Stimulated activated naive CD4-positive, alpha-beta T cell (primary cell): Measurements from ENCODE around the gene MRPS17.
"Not testable (repeated sequence)": the region's sequence is repeated elsewhere in the genome, so short reads cannot be mapped to it uniquely, and the experiment has no call there.

Experiments used
- DNase-seq, 6 experiments: peaks; one replicate each; lab custom pipeline; 2025; lab: John Stamatoyannopoulos, UW

MRPS17 gene

DNA sequence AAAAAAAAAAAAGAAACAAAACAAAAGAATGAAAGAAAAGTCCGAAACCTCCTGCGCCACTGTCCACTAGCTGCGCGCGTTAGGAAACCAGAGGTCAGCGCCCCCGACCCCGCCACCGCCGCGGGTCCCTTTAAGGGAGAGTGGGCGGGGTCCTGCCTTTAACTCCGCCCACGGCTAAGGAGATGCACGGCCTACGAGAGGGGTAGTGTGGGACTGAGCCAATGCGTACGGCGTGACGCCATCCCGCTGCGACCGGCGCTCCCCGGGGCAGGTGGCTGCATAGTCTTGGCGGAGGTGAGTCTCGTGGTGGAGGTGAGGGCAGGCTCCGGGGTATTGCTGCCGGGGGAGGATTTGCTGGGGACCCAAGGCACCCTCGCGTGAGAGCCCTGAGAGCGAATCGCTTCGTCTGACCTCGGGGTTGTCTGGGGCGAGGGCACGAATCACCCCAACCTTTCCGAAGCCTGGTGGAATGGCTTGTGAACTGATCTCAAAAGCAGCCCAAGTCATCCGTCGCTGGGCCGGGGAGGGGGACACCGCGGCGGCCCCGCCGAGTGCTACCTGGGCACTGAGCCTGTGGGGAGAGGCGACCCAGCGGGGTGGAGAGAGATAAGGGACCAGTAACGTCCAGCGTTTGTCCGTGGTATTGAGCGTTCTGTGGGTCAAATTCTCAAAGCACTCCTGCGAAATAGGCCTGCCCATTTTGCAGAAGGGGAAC, at the start of gene MRPS17:
Gene MRPS17 (plus strand): TSS at position 241 of the 715 bp plus-strand sequence. CDS start 1,319 bp downstream, outside the sequence.
- DNase-seq, result peak; percentile 85 to 92 (median 91)

DNA sequence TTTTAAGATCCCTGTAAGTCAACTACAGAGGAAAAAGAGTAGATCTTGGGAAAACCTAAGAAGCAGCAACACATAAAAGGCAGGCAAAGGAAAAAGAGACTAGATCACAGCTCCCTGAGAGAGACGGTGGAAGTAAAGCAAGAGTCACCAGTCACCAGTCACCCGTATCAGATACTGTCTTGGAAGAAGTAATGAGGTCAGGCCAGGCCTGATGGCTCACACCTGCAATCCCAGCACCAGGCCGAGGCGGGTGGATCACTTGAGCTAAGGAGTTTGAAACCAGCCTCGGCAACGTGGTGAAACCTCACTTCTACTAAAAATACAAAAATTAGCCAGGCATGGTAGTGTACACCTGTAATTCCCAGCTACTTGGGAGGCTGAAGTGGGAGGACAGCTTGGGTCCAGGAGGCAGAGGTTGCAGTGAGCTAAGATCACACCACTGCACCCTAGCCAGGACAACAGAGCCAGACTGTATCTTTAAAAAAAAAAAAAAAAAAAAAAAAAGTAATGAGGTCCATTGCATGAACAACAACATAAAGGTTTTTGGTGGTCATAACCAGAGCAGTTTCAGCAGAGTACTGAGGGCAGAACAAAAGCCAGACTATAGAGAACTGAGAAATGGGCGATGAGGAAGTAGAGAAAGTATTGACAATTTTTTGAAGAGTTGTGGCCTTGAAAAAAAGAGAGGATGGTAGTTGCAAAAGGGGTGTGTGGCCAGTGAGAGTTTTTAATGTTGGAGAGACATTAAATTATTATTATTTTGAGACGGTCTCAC, 47.5 kb upstream of the MRPS17 start:
- no peak for DNase-seq

DNA sequence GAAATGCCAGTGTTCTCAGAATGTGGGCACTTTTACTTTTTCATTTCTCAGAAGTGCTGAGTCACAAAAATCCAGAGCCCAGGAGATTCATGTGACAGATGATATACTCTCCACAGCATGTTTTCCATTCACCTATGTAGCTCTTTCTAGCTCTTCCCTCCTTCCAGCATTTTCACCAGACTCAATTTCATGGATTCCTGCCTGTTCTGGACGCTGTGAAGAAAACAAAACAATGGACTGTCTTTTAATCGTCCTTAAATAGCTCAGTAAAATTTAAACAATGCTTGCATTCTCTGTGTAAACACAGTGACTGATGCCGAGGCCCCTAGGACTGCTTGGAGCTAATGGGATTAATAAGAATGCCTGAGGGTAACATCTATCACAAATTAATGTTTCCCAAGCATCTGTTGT, 38.9 kb upstream of the MRPS17 start:
- DNase-seq, result no peak

DNA sequence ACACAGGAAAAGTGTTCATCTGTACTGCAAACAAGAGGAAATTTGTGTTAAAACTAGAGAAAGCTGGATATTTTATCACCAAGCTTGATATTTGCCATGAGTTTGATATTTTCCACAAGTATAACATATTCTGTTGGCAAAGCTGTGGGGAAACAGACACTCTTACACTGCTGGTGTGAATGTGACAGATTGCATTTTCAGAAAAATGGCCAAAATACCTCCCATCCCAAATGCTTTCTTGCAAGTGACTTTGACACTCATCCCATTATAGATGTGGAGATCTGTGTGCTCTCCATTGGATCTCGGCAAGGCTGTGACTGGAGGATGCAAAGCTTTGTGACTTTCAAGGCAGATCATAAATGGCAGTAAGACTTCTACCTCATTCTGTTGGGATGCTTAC, 33.9 kb upstream of the MRPS17 start:
- no peak for DNase-seq

DNA sequence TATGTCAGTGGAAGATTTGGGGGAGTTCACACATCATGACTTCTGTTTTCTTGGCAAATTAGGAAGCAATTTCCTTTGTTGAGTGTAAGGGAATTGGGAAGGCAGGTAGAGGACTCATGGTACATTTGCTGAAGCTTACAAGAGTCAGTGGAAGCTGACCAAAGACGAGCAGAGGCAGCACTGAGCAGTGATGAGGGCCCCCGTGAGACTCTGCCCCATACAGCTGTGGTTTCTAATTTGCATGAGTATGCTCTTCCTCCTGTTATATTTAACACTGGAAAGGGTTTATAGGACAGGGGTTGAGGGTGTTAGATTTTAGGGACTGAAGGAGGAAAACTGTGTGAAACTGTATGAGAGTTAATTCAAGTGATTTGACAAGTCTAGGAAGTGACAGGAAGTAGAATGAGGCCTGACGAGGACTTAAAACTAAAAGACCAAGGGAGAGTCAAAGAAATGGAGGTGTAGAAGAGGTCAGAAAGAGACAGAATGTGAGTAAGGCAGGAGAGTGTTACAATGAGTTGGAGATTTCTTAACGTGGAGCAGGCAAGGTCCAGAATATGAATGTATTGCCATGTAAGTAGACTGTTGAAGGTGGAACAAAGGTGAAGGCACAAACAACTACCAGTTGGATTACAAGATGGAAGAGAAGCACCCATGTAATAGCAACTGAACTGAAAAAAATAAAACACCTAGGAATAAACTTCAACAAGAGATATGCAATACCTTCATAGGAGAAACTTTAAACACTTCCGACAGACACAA, 23.5 kb upstream of the MRPS17 start:
- DNase-seq, result no peak

DNA sequence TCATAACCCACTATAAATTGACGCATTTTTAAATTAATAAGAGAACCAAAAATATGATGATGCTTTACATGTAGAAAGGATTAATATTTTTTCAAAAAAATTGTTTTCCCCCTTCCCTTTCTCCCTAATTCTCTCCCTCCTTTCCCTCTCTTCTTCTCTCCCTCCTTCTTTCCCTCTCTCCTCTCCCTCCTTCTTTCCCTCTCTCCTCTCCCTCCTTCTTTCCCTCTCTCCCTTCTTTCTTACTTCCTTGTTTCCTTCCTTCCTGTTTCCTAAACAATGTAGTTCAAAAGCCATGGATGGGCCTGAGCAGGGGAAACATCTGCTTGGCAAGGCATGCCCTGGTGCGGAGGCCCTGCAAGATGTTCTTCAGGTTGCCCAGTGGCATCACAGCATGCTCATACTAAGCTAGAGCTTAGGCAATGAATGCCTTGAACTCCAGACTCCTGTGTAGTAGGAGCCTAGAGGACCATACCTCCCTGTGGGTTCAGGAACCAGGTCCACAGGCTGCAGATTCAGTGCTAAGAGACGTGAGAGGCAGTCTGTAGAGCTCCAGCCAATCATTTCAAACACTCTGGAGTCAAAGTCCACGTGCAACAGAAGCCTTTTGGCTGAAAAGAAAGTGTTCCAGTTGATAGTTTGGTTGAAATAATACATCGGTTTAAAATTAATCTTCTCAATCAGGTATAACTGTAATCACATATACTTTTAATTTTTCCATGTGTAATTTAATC, 20.1 kb upstream of the MRPS17 start:
- DNase-seq, result no peak

DNA sequence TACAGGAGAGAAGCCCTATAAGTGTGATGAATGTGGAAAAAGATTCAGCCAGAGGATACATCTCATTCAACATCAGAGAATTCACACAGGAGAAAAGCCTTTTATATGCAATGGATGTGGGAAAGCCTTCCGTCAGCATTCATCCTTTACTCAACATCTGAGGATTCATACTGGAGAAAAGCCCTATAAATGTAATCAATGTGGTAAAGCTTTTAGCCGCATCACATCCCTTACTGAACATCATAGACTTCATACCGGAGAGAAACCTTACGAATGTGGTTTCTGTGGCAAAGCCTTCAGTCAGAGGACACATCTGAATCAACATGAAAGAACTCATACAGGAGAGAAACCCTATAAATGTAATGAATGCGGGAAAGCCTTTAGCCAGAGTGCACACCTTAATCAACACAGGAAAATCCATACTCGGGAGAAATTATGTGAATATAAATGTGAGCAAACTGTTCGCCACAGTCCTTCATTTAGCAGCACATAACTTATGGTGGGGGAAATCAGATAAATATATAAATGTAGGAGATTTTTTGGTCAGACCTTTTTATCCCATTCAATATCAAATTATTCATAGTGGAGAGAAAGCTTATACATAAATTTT, 12.1 kb upstream of the MRPS17 start:
- no peak for DNase-seq

DNA sequence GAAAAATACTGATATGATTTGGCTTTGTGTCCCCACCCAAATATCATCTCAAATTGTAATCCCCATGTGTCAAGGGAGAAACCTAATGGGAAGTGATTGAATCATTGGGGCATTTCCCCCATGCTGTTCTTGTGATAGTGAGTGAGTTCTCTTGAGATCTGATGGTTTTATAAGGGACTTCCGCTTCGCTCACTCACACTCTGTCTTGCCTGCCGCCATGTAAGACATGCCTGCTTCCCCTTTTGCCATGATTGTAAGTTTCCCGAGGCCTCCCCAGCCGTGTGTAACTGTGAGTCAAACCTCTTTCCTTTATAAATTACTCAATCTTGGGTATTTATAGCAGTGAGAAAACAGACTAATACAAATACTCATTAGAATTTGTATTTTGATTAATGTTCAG, 5.1 kb upstream of the MRPS17 start:
- DNase-seq, result no peak

DNA sequence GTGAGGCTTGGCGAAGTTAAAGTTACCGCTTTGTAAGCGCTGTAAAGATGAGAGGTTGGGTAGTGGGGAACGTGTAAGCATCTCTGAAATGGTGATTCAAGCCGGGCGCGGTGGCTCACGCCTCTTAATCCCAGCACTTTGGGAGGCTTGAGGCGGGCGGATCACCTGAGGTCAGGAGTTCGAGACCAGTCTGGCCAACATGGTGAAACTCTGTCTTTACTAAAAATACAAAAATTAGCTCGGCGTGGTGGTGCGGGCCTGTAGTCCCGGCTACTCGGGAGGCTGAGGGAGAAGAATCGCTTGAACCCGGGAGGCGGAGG, 635 bp downstream of the MRPS17 start:
- DNase-seq, result not testable (repeated sequence)

DNA sequence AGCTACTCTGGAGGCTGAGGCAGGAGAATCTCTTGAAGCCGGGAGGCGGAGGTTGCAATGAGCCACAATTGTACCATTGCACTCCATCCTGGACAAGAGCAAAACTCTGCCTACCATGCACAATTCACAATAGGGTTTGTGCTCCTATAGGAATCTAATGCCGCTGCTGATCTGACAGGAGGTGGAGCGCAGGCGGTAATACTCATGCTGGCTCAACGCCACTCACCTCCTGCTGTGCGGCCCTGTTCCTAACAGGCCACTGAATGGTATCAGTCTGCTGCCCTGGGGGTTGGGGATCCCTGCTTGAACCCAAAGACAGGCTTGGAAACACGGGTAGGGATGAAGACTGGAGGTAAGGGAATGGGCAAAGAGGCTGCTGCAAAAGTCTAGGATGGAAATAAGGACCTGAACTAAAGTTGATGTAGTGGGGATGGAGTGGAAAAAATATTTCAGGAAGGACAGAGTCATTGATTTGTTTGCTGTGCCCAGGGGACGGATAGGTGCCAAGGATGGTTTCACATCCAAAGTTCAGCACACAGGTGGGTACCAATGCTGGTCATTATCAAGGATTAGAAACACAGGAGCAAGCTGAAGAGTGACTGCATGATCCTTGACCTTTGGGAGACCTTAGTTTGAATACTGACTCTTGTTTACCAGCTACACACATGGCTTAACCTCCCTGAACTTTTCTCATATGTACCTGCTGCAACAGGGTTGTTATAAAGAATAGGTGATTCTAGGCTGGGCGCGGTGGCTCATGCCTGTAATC, 2.2 kb downstream of the MRPS17 start:
- no peak for DNase-seq

DNA sequence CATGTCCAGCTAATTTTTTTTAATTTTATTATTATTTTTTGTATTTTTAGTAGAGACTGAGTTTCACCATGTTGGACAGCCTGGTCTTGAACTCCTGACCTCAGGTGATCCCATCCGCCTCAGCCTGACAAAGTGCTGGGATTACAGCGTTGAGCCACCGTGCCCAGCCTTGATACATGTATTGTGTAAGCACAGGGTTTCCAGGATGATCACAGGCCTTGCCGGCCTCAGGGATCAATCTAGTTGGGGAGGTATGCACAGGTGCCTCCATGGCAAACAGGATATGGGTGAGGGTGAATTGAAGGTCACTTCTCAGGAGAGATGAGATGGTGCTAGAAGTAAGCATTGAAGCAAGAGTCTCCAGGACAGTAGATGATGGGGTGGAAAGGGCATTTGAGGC, 5.5 kb downstream of the MRPS17 start:
- no peak for DNase-seq

DNA sequence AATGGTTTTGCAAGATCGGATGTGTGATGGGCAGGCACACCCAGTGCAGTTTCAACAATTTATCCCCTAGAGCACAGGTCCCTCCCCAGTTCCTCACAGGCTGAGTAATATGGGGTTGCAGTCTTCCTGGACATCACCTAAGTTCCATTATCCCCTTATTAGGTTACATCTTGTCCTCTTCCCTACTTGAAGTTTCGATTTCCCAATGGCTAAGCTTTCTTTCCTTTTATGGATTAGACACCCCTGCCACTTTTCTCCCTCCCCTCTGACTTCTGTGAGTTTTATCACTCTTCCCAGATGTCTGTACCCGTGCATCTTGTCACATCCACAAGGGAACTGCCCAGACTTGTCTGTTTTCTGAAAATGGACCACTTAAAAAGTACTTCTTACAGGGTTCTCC, 10.3 kb downstream of the MRPS17 start:
- no peak for DNase-seq

DNA sequence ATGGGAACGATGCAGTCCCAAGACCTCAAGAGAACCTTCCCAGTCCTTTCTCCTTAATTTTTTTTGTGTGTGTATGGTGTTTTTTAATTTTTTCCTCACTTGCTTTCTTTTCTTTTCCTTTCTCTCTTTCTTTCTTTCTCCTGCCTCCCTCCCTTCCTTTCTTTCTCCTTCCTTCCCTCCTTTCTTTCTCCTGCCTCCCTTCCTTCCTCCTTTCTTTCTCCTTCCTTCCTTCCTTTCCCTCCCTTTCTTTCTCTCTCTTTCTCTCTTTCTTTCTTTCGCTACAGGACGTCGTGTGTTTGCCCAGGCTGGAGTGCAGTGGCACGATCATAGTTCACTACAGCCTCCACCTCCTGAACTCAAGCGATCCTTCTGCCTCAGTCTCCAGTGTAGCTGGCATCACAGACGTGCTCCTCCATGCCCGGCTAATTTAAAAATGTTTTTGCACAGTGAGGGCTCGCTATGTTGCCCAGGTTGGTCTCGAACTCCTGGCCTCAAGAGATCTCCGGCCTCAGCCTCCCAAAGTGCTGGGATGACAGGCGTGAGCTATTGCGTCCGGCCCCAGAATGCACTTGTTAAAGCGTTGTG, 12.0 kb downstream of the MRPS17 start:
- DNase-seq, result no peak

DNA sequence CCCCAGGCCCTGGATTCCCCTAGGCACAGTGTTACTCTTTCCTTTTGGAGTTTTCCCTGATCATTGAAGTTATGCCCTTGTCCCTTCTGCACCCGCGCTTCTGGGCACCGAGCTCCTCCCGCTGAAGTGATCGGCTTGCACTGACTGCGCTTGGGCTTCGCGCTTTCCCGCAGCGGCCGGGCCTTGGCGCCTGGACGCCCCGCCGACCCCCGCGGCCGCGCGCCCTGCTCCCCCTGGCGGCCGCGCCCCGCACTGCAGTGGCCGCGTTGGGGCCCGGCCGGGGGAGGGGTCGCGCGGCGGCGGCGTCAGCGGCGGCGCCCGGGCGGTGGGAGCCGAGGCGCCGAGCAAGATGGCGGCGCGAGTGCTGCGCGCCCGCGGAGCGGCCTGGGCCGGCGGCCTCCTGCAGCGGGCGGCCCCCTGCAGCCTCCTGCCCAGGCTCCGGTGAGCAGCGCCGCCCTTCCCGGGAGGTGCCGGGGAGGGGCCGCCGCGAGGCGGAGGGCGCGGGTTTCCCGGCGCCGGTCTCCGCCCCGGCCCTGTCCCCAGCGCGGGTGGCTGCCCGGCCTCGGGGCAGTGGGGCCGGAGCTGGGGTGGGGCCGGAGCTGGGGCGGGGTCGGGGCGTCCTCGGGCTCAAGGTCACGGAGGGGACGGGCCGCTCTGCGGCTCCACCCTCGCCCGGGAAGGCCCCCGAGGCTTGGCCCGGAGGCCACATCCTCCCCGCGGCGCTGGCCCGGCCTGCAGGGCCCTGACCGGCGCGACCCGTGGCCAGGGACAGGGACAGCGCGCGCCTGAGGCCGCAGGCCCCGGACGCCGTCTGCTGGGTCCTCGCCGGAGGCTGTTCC, 12.8 kb downstream of the MRPS17 start, which contains the start of gene NIPSNAP2:
Gene NIPSNAP2 (plus strand): TSS at position 325 of the 839 bp plus-strand sequence. CDS start 25 bp downstream, at position 350.
- peak; percentile 32 to 72 (median 52) for DNase-seq

DNA sequence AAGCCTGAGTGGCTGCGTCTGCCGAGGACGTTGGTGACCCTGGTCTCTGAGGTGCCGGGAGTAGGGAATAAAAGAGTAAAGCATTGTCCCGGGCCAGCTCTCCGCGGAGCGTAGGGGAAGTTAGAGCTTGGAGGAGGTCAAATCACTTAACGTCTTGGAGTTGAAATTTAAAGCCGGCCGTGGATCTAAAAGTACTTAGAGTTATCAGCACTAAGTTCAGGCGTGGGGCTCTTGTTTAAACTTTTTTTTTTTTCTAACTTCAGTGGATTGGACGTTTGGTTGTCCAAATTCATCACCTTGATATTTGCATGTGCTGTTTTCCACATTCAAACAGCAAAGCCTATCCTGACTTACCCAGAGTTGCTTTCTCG, 13.4 kb downstream of the MRPS17 start:
- no peak for DNase-seq

DNA sequence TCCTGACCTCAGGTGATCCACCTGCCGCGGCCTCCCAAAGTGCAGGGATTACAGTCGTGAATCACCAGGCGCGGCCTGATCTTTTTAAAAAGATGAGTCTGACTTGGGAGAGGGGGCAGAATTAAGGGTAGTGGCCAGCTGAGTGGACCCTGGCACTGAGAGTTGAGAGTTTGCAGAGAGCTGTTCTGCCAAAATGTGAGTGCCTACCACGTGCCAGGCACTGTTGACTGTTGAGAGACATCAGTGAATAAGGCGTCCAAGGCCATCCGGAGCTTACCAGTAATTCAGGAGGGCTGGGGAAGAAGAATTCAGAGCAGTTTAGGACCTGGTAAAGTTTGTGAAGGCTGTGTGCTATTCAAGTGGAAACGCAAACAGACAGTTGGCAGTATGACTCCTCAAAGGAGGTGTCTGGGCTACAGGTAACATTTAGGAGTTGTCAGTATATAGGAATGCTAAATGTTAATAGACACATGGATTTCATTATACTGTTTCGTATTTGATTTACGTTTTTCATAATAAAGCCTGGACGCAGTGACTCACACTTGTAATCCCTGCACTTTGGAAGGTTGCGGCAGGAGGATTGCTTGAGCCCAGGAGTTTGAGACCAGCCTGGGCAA, 14.2 kb downstream of the MRPS17 start:
- DNase-seq, result peak in 1 of 6 experiments; percentile 4

DNA sequence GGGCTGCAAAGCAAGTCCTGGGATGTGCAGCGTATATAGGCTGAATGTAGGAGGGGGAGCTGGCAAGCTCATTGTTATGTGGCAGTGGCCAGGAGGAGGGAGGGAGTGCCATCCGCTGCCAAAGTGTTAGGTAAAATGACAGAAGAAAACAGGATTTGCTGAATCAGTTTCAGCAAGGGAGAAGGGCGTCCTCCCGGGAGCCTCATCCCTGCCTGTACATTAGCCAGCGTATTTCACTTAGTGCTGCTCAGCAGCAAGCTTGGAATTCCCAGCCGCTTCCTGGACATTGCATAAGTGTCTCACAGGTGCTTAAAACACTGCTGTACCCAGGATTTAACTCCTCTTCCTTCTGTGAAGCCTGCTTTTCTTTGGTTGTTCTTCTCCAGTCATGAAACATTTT, 15.2 kb downstream of the MRPS17 start:
- no peak for DNase-seq

DNA sequence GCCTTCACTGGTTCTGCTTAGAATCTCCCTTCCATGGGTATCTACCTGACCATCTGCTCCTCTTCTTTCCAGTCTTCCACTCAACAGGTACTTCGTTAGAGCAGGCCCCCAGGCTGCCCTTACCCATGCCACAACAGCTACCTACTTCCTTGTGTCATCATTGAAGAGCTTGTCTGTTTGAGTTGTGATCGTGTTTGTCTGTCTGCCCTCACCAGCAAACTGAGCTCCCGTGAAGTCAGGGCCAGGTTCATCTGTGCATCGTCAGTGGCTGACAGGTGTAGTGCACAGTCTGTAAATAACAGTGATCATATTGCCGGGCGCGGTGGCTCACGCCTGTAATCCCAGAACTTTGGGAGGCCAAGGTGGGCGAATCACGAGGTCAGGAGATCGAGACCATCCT, 17.7 kb downstream of the MRPS17 start:
- no peak for DNase-seq

DNA sequence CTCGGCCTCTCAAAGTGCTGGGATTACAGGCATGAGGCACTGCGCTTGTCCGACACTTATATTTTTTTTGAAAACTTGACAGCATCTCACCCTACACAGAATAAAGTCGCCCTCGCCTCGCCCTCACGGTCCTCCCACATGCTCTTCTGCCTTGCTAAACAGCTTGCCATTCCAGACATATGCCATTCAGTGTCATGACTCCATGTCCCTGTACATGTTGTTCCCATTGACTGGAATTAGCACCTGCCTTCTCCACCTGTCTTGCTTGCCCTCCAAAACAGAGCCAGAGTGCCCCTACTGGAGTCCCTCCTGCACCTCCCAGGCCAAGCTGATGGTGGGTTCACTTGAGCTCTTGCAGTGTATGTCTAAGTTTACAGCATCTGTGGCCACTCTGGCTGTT, 18.9 kb downstream of the MRPS17 start:
- DNase-seq, result no peak
